IMR-90 (cell line): Measurements from ENCODE around the gene DTHD1. TPM values are rescaled to one million over a fixed set of nuclear protein-coding genes. Genes with fewer than 3 reads are reported as not detected.

Experiments
- ATAC-seq: fragments of 200-7000 bp; cut with Tn5 transposase; 2 replicates; pipeline ENCODE4 v1.9.1; 2020; ENCODE audit warnings: low read depth, mild to moderate bottlenecking, moderate library complexity
- BruUV-seq: library from RNA; stranded (reverse); fragments of 400-500 nt; replicated peaks from 2 replicates; lab custom pipeline; 2021; lab: Mats Ljungman, UMichigan
- CTCF ChIA-PET: fragments of 300-600 bp; formaldehyde crosslinking; extraction: SDS; loops from one replicate; lab custom pipeline; 2021; ENCODE audit warnings: antibody characterized with exemption; lab: Yijun Ruan, JAX
- POLR2A ChIA-PET: fragments of 300-600 bp; sonication (Branson Sonifier 250); formaldehyde crosslinking; loops from one replicate; lab custom pipeline; 2022; ENCODE audit warnings: antibody characterized with exemption; ENCODE audit not compliant: unreplicated experiment; lab: Charles Lee
- DNase-seq: peaks from one replicate; pipeline ENCODE4 v3.0.0; 2013
- H2AFZ ChIP-seq: replicated peaks from 2 replicates; pipeline ENCODE3; 2013; ENCODE audit warnings: low read length, mild to moderate bottlenecking; ENCODE audit not compliant: poor library complexity
- H2AK5ac ChIP-seq: 2 replicates; pipeline ENCODE4 v1.6.1; 2013; ENCODE audit warnings: low read depth, low read length, inconsistent platforms
- H2AK9ac ChIP-seq: replicated peaks from 2 replicates; pipeline ENCODE3; 2013; ENCODE audit warnings: mild to moderate bottlenecking, low read depth, low read length, moderate library complexity; ENCODE audit not compliant: poor library complexity
- H2BK120ac ChIP-seq: 2 replicates; pipeline ENCODE4 v1.6.1; 2013; ENCODE audit warnings: low read depth, low read length, inconsistent platforms
- H2BK15ac ChIP-seq: 3 replicates; pipeline ENCODE4 v1.6.1; 2013; ENCODE audit warnings: low read depth, low read length, inconsistent platforms
- H2BK20ac ChIP-seq: 2 replicates; pipeline ENCODE4 v1.6.1; 2013; ENCODE audit warnings: low read depth, mild to moderate bottlenecking, inconsistent platforms, low read length, moderate library complexity
- H2BK5ac ChIP-seq: 2 replicates; pipeline ENCODE4 v1.6.1; 2013; ENCODE audit warnings: mild to moderate bottlenecking, low read depth, low read length, inconsistent platforms; ENCODE audit not compliant: poor library complexity, severe bottlenecking
- H3K14ac ChIP-seq: replicated peaks from 2 replicates; pipeline ENCODE4 v1.6.1; 2013; ENCODE audit warnings: low read depth, low read length, inconsistent platforms
- H3K18ac ChIP-seq: 2 replicates; pipeline ENCODE4 v1.6.1; 2013; ENCODE audit warnings: low read depth, low read length, control low read depth
- H3K23ac ChIP-seq: 2 replicates; pipeline ENCODE4 v1.6.1; 2013; ENCODE audit warnings: low read depth, low read length, inconsistent platforms
- H3K27ac ChIP-seq: 2 replicates; pipeline ENCODE4 v1.5.1; 2013; ENCODE audit warnings: mild to moderate bottlenecking, control low read depth, low read length; ENCODE audit not compliant: insufficient read depth
- H3K27me3 ChIP-seq: 2 replicates; pipeline ENCODE4 v1.6.1; 2013; ENCODE audit warnings: low read length; ENCODE audit not compliant: control insufficient read depth, insufficient read depth
- H3K36me3 ChIP-seq: 2 replicates; pipeline ENCODE4 v1.6.1; 2013; ENCODE audit warnings: low read length, mixed read lengths; ENCODE audit not compliant: control insufficient read depth, insufficient read depth
- H3K4ac ChIP-seq: 2 replicates; pipeline ENCODE4 v1.6.1; 2013; ENCODE audit warnings: low read depth, low read length, inconsistent platforms
- H3K4me1 ChIP-seq: 2 replicates; pipeline ENCODE4 v1.6.1; 2013; ENCODE audit warnings: low read length, mixed read lengths; ENCODE audit not compliant: control insufficient read depth, insufficient read depth
- H3K4me2 ChIP-seq: 2 replicates; pipeline ENCODE4 v1.6.1; 2013; ENCODE audit warnings: low read depth, mild to moderate bottlenecking, control low read depth, low read length, moderate library complexity
- H3K4me3 ChIP-seq: 2 replicates; pipeline ENCODE4 v1.5.1; 2013; ENCODE audit warnings: low read depth, mild to moderate bottlenecking, control low read depth, low read length, moderate library complexity; ENCODE audit not compliant: insufficient read depth
- H3K56ac ChIP-seq: 2 replicates; pipeline ENCODE4 v1.6.1; 2013; ENCODE audit warnings: low read length, inconsistent platforms; ENCODE audit not compliant: insufficient read depth; ENCODE audit errors: extremely low read depth
- H3K79me1 ChIP-seq, 2 experiments: 2 replicates each; pipeline ENCODE4 v1.6.1; 2013; ENCODE audit warnings: low read length in 2 of 2, inconsistent platforms in 1 of 2, low read depth in 1 of 2
- H3K9ac ChIP-seq: 2 replicates; pipeline ENCODE4 v1.6.1; 2013; ENCODE audit warnings: low read depth, low read length, control low read depth
- H3K9me1 ChIP-seq: 2 replicates; pipeline ENCODE4 v1.6.1; 2013; ENCODE audit warnings: low read length, inconsistent platforms; ENCODE audit not compliant: insufficient read depth
- H3K9me3 ChIP-seq: 2 replicates; pipeline ENCODE4 v1.6.1; 2013; ENCODE audit warnings: low read length; ENCODE audit not compliant: control insufficient read depth, insufficient read depth
- H4K20me1 ChIP-seq: 2 replicates; pipeline ENCODE4 v1.6.1; 2013; ENCODE audit warnings: low read length, inconsistent platforms; ENCODE audit not compliant: insufficient read depth
- H4K5ac ChIP-seq: 2 replicates; pipeline ENCODE4 v1.6.1; 2013; ENCODE audit warnings: mild to moderate bottlenecking, low read depth, low read length, control low read depth
- H4K8ac ChIP-seq, 2 experiments: 2 replicates each; pipeline ENCODE4 v1.6.1; 2013; ENCODE audit warnings: low read depth in 2 of 2, low read length in 2 of 2, control low read depth in 1 of 2, inconsistent platforms in 1 of 2
- H4K91ac ChIP-seq: 2 replicates; pipeline ENCODE4 v1.6.1; 2013; ENCODE audit warnings: low read depth, low read length, inconsistent platforms; ENCODE audit not compliant: insufficient read depth
- CTCF ChIP-seq: conservative IDR thresholded peaks from 2 replicates; pipeline ENCODE4 v1.5.1; 2012; ENCODE audit warnings: mild to moderate bottlenecking, low read depth, low read length, improper control_type of control experiment
- MAFK ChIP-seq: IDR thresholded peaks from 2 replicates; pipeline ENCODE4 v1.6.1; 2012; ENCODE audit warnings: low read depth, low read length, improper control_type of control experiment
- NFE2L2 ChIP-seq: fragments of 150-350 bp; IDR thresholded peaks from 2 replicates; pipeline ENCODE4 v1.6.1; 2016; ENCODE audit warnings: low read depth, mild to moderate bottlenecking, low read length
- RAD21 ChIP-seq: IDR thresholded peaks from 2 replicates; pipeline ENCODE4 v1.6.1; 2012; ENCODE audit warnings: low read length, improper control_type of control experiment
- WGBS, 2 experiments: methylation state at CpG; one replicate each; pipeline versions ENCODE4 v1.1.5 to v1.1.7; 2013; ENCODE audit warnings: missing lambda C conversion rate in 2 of 2; ENCODE audit not compliant: insufficient read length in 1 of 2; ENCODE audit errors: extremely low coverage in 2 of 2; 5-methylcytosine and 5-hydroxymethylcytosine counted together
- dilution Hi-C: fragments of 300-500 bp; cut with HindIII; formaldehyde crosslinking; loops from one replicate; pipeline ENCODE4 v1.14.3; 2018; ENCODE audit warnings: low sequenced_read_pairs; ENCODE audit not compliant: unreplicated experiment
- in situ Hi-C: fragments of 300-500 bp; cut with MboI; formaldehyde crosslinking; loops from 3 replicates; pipeline ENCODE4 v1.14.3; 2019; ENCODE audit warnings: low sequenced_read_pairs, inconsistent platforms, mixed read lengths
- intact Hi-C: fragments of 100-400 bp; cut with micrococcal nuclease; formaldehyde crosslinking; loops from 2 replicates; pipeline ENCODE4 v1.10.0; 2022
- polyA plus RNA-seq, 3 experiments: library from polyadenylated mRNA; depleted of rRNA; stranded (reverse); fragments of >200 nt; gene quantifications; 2 replicates each; pipeline ENCODE4 v1.2.3, GENCODE V29; 2012; ENCODE audit warnings: low replicate concordance in 1 of 3
- total RNA-seq: library from RNA; depleted of rRNA; stranded (reverse); fragments of >200 nt; gene quantifications from 2 replicates; pipeline ENCODE4 v1.2.3, GENCODE V29; 2012

DTHD1 gene
- total and polyA plus RNA-seq, 2 of the 4 experiments (the other 2 are of a cell fraction) = not detected

- DNase-seq = no peak
These were observed 110.6 kb downstream of the DTHD1 start for GRCh38 chr4:36392024-36392423.

More at GRCh38 chr4:36392024-36392423, 110.6 kb downstream of the DTHD1 start:
- no peak overlapping the region for H3K23ac ChIP-seq
- no peak for ATAC-seq
- H3K56ac ChIP-seq = no peak overlapping the region
- no peak overlapping the region for H2AK5ac ChIP-seq
- H3K27ac ChIP-seq = no peak overlapping the region
- H4K20me1 ChIP-seq = no peaks in the 10 kb centered on the region
- no peak overlapping the region for H2BK15ac ChIP-seq
- no peak overlapping the region for H3K4me3 ChIP-seq
- H3K4me2 ChIP-seq = no peak overlapping the region
- no peak overlapping the region for H4K8ac ChIP-seq
- no peak overlapping the region for H2AK9ac ChIP-seq
- H2BK5ac ChIP-seq = no peak overlapping the region
- dilution Hi-C loops (no loop called here), intact Hi-C loops (no loop called here), in situ Hi-C loops (no loop called here)
- no peak overlapping the region for H4K91ac ChIP-seq
- H3K36me3 ChIP-seq = no peaks in the 10 kb centered on the region
- H3K18ac ChIP-seq = no peak overlapping the region
- no peak overlapping the region for H2AFZ ChIP-seq
- TF ChIP-seq NFE2L2 = no peak
- TF ChIP-seq CTCF = no peak
- no peak for TF ChIP-seq MAFK
- TF ChIP-seq RAD21 = no peak
- H3K4ac ChIP-seq = no peak overlapping the region
- no peak overlapping the region for H2BK20ac ChIP-seq
- ChIA-PET POLR2A (no interaction called here), CTCF (no interaction called here)
- no peak overlapping the region for H2BK120ac ChIP-seq
- no peaks in the 10 kb centered on the region for H3K4me1 ChIP-seq
- H3K27me3 ChIP-seq = no peaks in the 10 kb centered on the region
- H3K9me3 ChIP-seq = peaks cover 4% of the 10 kb centered on the region; the same call in 1 of the 2 replicates
- BruUV-seq = no TSS peak
- H3K14ac ChIP-seq = no peak overlapping the region
- H4K5ac ChIP-seq = no peak overlapping the region
- no CpG with 5 or more reads among the region's 1 CpG for WGBS, 2 experiments
- H3K9ac ChIP-seq = no peak overlapping the region
- H3K79me1 ChIP-seq = no peaks in the 10 kb centered on the region
- no peaks in the 10 kb centered on the region for H3K9me1 ChIP-seq
